22Rv1 (cell line): Measurements from ENCODE around the gene RPLP2.

Experiments
- H3K27ac ChIP-seq: fragments of 450-650 bp; 2 replicates; pipeline ENCODE4 v1.5.1; 2017
- ZFX ChIP-seq: fragments of 450-650 bp; IDR thresholded peaks from 2 replicates; pipeline ENCODE4 v1.6.1; 2017; ENCODE audit warnings: antibody characterized with exemption, borderline replicate concordance
- TF ChIP-seq, protein P1 (sequence below): fragments of 450-650 bp; IDR thresholded peaks from 2 replicates; pipeline ENCODE4 v1.5.1; 2017; ENCODE audit warnings: mild to moderate bottlenecking

Gene RPLP2

DNA sequence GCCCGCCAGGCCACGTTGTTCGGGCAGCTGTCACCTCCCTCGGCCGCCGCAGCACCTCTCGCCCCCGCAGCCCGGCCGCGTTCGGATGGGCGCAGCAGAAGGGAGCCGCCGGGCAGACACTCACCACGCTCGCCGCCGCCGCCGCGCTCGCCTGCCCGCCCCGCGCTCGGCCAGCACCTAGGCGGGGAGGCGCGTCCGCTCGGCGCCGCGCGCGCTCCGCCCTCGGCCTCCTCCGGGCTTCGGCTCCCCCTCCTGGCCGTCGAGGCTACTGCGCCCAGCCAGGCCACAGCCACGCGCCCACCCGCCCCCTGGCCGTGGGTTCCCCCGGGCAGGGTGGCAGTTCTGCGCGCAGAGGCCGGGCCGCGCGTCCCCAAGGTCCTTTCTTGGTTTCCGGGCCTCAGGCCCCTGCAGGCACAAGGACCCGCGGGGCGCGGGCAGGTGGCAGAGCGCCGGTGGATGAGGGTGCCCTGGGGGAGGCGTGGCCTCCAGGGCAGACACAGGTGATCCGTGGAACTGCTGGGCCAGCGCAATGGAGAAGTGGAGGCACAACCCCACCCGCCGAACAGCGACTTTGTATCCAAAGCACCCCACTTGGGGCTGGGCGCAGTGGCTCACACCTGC, 11.6 kb upstream of the RPLP2 start, which contains the start of gene SLC25A22:
SLC25A22 (minus strand) TSS at position 189 of the 621 bp plus-strand sequence. CDS start 3,275 bp downstream, outside the sequence.
- peak within 1 kb of the TSS; percentile 82 for H3K27ac ChIP-seq
- TF ChIP-seq, protein P1, sequence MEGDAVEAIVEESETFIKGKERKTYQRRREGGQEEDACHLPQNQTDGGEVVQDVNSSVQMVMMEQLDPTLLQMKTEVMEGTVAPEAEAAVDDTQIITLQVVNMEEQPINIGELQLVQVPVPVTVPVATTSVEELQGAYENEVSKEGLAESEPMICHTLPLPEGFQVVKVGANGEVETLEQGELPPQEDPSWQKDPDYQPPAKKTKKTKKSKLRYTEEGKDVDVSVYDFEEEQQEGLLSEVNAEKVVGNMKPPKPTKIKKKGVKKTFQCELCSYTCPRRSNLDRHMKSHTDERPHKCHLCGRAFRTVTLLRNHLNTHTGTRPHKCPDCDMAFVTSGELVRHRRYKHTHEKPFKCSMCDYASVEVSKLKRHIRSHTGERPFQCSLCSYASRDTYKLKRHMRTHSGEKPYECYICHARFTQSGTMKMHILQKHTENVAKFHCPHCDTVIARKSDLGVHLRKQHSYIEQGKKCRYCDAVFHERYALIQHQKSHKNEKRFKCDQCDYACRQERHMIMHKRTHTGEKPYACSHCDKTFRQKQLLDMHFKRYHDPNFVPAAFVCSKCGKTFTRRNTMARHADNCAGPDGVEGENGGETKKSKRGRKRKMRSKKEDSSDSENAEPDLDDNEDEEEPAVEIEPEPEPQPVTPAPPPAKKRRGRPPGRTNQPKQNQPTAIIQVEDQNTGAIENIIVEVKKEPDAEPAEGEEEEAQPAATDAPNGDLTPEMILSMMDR: peak; percentile 94
- no peak for TF ChIP-seq ZFX

DNA sequence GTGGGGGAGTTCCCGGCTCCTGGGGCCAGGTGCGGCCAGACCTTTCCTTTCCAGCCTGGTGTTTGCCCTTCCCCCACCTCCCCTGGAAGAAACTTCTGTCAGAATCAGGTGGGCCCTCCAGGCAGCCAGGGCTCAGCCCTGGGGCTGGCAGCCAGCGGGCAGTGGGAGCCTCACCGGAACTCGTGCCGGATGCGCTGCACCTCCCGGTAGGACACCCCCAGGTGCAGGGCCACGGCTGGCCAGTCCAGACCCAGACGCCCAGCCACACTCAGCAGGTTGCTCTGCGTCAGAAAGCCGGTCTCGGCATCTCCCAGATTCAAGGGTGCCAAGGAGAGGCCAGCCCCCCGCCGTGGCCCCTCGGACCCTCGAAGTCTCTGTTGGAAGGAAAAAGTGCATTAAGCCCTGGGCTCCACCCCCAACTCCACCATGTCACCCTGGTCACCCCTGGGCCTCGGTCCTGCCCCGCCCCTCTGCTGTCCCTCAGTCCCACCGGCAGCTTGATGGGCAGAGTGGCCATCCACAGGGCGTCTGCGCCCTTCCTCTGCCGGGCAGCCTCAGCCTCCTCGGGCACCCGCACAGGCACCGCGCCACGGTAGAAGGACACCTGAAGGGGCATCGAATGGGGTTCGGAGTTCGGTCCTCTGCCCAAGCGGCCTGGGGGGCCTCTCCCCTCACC, 10.0 kb upstream of the RPLP2 start:
- 0 out of 2 replicates have a peak overlapping the region, but pooled peaks have one; percentile 82 for H3K27ac ChIP-seq
- TF ChIP-seq, protein P1: no peak
- TF ChIP-seq ZFX: no peak

DNA sequence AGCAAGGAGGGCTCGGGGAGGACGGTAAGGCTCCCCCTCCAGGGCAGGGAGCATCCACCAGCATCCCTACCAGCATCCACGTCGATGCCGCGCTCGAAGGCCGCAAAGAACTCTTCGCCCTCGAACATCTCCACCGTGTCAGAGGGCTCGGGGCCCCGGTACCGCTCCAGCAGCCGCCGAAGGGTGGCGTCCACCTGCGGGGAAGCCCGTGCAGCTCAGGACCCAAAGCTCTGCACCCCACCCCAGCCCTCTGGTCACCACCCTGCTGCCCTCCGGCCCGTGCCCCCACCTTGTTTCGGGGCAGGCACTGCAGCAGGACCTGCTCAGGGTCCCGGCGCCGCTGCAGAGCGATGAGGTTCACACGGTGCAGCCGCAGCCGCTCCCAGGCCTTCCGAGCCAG, 9.3 kb upstream of the RPLP2 start:
- TF ChIP-seq, protein P1: no peak
- TF ChIP-seq ZFX: no peak
- no peak overlapping the region for H3K27ac ChIP-seq

DNA sequence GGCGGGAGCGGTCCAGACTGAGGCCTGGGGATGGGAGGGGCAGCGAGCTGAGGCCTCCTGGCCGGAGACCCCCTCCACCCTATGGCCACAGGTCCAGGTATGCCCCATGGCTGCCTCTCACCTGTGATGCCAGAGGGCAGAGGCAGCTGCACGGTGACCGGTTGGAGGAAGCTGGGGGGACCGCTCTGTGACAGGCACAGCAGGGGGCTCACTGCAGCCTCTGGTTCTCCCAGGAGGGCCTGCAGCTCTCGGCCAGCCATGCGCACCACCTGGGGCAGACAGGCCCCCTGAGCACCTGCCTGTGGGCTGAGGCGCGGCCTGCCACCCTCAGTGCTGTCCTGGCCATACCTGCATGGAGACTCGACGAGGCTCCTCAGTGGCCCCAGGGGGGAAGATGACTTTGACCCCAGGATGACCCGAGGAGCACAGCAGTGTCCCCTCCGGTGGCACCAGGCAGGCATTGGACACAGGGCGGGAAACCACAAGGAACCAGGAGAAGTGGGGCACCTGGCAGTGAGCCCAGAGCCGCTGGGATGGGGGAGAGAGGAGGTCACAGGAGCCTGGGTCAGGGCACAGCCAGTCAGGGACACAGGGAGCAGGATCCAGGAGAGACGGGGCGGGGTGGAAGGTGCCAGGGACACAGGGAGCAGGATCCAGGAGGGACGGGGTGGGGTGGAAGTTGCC, 8.5 kb upstream of the RPLP2 start:
- H3K27ac ChIP-seq: no peak overlapping the region
- no peak for TF ChIP-seq ZFX
- TF ChIP-seq, protein P1: no peak

DNA sequence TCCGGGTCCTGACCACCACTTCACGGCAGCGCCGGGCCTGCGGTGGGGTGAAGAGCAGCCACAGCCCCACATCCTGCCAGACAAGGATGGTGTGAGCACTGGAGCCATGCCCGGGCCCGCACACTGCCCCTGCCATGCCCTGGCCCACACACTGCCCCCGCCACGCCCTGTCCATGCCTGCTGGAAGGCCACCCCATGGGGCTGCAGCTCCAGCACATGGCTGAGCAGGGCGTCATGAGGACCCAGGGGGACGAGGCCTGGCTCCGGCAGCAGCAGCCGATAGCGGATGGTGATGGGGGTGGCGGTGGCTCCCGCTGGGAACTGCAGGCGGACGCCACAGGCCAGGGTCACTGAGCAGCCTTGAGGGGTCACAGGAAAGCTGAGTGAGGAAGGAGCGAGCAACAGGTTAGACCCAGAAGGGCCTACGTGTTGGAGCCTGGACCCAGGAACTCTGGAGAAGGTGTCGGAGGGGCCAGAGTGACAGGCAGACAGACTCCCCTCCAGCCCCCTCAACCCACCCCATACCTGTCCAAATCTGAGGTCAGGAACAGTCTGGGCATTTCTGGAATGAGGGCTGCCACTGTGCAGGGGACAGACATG, 7.6 kb upstream of the RPLP2 start:
- no peak for TF ChIP-seq ZFX
- TF ChIP-seq, protein P1: no peak
- H3K27ac ChIP-seq: no peak overlapping the region

DNA sequence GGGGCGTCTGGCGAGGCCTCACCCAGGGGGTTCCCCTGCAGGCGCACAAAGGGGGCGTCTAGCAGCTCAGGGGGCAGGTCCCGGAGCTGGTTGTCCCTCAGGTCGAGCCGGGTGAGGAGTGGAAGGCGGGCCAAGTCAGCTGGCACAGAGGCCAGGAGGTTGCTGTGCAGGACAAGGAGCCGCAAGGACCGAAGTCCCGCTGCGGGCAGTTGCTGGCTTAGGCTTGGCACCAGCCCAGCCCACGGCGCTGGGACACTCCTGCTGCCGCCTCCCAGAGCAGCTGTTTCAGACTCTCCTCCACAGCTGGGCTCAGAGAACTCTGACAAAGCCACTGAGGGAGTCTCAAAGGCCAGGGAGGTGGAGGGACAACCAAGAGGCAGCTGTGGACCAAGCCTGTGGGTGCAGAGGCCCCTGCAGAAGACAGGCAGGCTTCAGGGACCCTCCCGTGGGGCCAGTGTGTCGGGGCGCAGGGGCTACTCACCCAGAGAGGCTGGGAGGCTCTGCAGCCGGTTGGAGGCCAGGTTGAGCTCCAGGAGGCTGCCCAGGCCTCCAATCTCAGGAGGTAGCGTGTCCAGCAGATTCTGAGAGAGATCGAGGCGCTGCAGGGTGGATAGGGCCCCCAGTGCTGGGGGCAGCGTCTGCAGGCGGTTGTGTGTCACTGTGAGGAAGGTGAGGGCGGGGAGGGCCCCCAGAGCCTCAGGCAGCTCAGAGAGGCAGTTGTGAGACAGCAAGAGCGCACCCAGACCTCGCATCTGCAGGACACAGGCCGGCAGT, 6.9 kb upstream of the RPLP2 start:
- TF ChIP-seq, protein P1: no peak
- TF ChIP-seq ZFX: no peak
- peak overlapping the region; percentile 93; the same call in 1 of the 2 replicates for H3K27ac ChIP-seq
